ENCODE results near the gene GPR31.

Gene GPR31

GRCh38 chr6:167137881-167138280 lies 19.9 kb downstream of the GPR31 start:
- no peak for DNase-seq

- DNase-seq = no peak
These were observed 20.7 kb downstream of the GPR31 start for GRCh38 chr6:167137081-167137480.

GRCh38 chr6:167136376-167136775 lies 21.4 kb downstream of the GPR31 start:
- no peak for DNase-seq

- DNase-seq = no peak
These were observed 23.1 kb downstream of the GPR31 start for GRCh38 chr6:167134448-167135328.

DNA sequence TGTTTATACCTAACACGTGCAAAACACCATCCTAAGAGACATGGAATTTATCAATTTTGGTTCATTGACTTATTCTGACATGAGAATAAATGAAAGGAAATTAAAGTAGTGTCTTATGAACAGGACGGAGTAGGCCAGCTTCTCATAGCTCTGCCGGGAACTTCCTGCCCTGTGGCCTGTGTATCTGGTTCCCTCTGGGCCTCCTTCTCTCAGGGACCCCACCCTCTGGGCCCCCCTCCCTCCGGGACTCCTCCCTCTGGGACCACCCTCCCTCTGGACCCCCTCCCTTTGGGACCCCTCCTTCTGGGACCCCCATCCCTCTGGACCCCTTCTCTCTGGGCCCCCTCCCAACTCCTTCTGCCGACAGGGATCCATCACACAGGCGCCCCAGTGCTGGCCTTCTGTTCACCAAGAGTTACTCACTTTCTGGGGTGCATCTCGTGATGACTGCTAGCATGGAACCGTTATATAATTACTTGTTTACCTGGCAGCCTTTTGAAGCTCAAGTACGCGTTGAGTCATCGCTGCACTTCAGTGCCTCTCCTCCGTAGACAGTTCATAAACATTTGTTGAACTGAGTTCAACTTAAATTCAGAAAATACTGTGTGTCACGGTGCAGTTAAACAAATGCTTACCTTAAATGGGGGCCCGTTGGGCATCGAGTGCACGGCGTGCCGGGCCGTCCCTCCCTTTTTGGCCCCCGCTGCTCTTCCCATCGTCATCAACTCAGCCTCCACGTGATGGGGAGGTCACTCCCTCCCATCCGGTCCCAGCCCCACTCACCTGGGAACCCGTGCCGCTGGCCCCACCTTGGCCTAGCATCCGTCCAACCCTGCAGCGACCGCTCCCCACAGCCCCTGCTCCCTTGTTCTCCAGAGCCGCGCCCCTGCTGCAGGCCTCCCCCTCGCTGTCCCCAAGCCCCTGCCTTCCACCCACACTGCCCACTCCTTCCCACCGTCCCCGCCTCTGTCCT lies 26.8 kb downstream of the GPR31 start:
- DNase-seq = no peak

DNA sequence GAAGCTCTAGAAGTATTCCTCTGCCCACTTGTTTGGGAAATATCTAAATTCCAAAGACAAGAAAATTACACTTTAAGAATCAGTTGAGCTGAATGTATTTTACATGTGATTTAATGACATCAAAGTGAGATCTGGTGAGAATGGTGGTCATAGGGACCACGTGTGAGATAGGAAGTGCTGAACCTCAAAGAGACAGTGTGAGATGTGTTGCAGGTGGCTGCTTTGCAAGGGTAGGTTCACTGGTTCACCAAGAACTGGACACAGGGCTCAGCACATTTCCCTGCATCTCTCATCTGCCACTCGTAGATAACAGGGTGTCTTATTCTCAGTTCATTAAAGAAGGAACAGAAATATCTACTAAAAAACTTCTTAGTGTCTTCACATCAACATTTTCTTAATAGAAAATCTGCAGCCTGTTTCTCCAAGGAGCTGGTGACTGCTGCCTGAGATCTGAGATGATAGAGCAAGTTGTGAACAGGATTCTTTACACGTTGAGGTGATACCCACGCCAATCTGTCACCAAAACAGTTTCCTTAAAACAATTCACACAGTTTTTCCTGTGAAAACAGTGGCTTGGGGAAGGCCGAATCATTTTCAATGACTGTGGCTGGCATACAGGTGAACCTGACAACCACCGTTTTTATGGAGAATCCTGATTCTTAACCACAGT lies 27.6 kb downstream of the GPR31 start:
- DNase-seq = no peak

DNA sequence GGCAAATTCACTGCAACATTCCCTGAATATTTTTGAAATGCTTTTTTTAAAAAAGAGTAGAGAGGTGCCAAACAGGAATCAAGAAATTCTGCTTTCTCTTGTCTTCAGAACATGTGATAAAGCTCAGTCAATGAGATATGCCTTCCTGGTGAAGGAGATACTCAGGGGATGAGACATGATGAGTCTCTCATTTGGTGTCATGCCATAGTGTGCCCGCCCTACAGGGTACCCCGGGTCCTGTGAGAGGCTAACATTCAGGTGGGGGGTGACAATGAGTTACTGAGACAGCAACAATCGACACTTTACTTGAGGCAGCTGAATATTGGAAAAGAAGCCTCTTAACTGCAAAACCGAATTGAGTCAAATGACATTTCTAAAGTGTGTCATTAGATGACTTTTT lies 28.2 kb downstream of the GPR31 start:
- DNase-seq = no peak

- no peak for DNase-seq
These were observed 28.6 kb downstream of the GPR31 start for GRCh38 chr6:167129159-167129558.

DNA sequence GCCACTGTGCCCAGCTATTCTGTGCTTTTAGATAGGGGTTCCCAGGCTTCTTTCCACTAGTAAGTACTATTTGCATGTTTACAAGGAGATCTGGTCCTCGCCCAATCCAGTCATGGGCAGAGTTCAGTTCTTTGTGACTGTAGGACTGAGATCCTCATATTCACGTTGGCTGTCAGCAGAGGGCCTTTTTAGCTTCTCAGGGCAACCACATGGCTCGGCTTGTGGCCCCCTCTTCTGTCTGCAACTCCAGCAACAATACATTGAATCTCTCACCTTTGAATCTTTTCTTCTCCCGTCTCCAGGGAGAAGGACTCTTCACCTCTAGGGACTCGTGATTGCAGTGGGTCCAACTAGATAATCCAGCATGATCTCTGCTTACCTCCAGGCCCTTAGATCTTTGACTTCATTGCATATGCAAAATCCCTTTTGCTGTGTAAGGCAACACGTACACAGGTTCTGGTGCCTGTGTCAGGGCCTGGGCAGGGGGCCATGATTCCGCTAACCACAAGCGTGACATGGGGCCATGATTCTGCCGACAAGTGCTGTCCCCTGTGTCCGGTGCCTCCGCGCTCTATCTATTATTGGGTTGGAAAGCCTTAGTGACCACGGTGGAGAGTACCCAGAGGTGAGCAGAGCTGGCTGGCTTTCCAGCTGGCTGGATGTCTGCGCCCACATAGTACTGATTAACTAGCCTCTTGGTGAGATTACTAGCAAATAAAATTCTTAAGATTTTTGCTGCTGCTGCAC lies 29.8 kb downstream of the GPR31 start:
- DNase-seq = no peak

GRCh38 chr6:167125855-167126349 lies 31.9 kb downstream of the GPR31 start:
- DNase-seq = no peak

DNA sequence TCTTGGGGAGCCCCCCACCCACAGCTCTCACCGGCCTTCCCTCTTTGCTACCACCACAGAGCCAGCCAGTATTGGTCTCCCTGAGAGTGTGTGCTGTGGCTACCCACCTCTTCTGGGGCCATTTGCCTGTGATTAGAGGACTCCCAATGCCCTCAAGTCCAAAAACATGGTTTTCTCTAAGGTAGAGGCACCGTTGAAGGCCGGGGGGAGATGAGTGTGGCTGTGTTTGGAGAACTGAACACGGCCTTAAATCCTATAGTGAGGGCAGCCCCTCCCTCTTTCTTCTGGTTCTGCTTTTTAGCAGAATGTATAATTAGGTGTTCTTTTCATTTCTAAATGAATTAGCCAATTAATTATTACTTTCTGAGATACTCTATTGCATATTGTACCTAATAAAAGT lies 32.4 kb downstream of the GPR31 start:
- no peak for DNase-seq

GRCh38 chr6:167124753-167125152 lies 33.0 kb downstream of the GPR31 start:
- DNase-seq = no peak

GRCh38 chr6:167122827-167123657 lies 34.7 kb downstream of the GPR31 start, which contains the start of gene CCR6:
Gene CCR6 (plus strand): TSS chr6:167123096. CDS start chr6:167136135, 13,039 bp downstream.
- DNase-seq = no peak

- DNase-seq = no peak
These were observed 35.5 kb downstream of the GPR31 start for GRCh38 chr6:167122041-167122826.

DNA sequence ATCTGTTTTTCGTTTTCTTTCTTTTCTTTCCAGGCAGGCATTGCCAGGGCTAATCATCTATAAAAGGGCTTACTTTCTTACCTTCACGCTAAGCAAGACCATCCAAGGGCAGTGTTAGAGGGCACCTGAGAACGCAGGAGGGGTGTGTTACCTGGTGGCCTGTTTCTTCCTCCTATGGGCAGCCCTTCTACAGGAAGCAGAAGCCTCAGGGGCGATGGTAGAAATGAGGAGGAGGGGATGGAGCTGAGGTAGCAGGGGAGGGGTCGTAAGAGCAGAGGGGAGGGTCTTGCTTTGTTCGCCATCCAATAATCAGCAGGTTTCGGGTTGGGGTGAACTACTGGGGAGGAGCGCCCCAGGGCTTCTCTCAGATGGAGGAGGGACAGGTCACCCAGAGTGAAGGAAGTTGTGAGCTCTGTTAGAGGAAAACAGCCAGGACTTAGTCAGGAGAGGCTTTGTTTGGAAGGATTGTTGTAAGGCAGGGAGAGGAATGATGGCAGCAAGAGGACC lies 36.4 kb downstream of the GPR31 start:
- DNase-seq = no peak

DNA sequence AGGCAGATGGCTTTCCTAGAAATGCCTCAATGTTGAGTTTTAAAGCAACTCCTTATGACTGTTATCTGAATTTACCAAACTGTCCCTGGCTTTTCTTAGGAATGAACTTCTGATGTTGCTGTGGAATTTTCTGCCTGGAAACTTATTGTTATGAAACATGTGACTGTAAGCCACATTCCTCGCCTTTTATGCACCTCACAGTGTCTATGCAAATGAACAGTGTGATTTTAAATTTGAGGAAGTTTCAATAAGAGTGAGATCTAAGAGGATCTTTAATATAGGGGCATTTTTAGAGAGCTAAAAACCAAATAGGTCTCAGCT lies 37.2 kb downstream of the GPR31 start:
- no peak for DNase-seq

GRCh38 chr6:167119670-167120582 lies 37.9 kb downstream of the GPR31 start:
- no peak for DNase-seq

- no peak for DNase-seq
These were observed 38.9 kb downstream of the GPR31 start for GRCh38 chr6:167118839-167119238.

GRCh38 chr6:167118006-167118405 lies 39.8 kb downstream of the GPR31 start:
- no peak for DNase-seq
